ENCODE measurements around the gene CACNG4. TPM values are rescaled to one million over a fixed set of nuclear protein-coding genes. Genes with fewer than 3 reads are reported as not detected.
"Not testable (repeated sequence)": the region's sequence is repeated elsewhere in the genome, so short reads cannot be mapped to it uniquely, and the experiment has no call there.

CACNG4 gene
- total RNA-seq, 1 experiment from 2014 or later, result not detected

GRCh38 chr17:66972442-66972830, 7.9 kb downstream of the CACNG4 start:
- DNase-seq (ENCODE audit: low read depth); in situ Hi-C loops (cut with HindIII; ENCODE audit: low pct_unique_long_range_greater_than_20kb, low sequenced_read_pairs): not testable (repeated sequence)

GRCh38 chr17:66975188-66975587, 10.7 kb downstream of the CACNG4 start:
- in situ Hi-C loops (cut with HindIII; ENCODE audit: low pct_unique_long_range_greater_than_20kb, low sequenced_read_pairs), result no loop called here
- no peak for DNase-seq (ENCODE audit: low read depth)

- in situ Hi-C loops (cut with HindIII; ENCODE audit: low pct_unique_long_range_greater_than_20kb, low sequenced_read_pairs), result no loop called here
- DNase-seq (ENCODE audit: low read depth), result no peak
Observed at GRCh38 chr17:66975614-66976378, 11.3 kb downstream of the CACNG4 start.

- DNase-seq (ENCODE audit: low read depth), result no peak
- in situ Hi-C loops (cut with HindIII; ENCODE audit: low pct_unique_long_range_greater_than_20kb, low sequenced_read_pairs), result no loop called here
Observed at GRCh38 chr17:66976379-66976663, 11.8 kb downstream of the CACNG4 start.

- in situ Hi-C loops (cut with HindIII; ENCODE audit: low pct_unique_long_range_greater_than_20kb, low sequenced_read_pairs), result no loop called here
- peak; percentile 9 for DNase-seq (ENCODE audit: low read depth)
Observed at GRCh38 chr17:66976781-66977201, 12.3 kb downstream of the CACNG4 start.

- in situ Hi-C loops (cut with HindIII; ENCODE audit: low pct_unique_long_range_greater_than_20kb, low sequenced_read_pairs), result no loop called here
Observed at GRCh38 chr17:66978514-66979061, 14.1 kb downstream of the CACNG4 start.

GRCh38 chr17:66980896-66981295, 16.4 kb downstream of the CACNG4 start:
- in situ Hi-C loops (cut with HindIII; ENCODE audit: low pct_unique_long_range_greater_than_20kb, low sequenced_read_pairs), result no loop called here
- DNase-seq (ENCODE audit: low read depth), result no peak

More at GRCh38 chr17:66978514-66979061, 14.1 kb downstream of the CACNG4 start:
- no peak for DNase-seq (ENCODE audit: low read depth)

GRCh38 chr17:66981983-66982508, 17.5 kb downstream of the CACNG4 start:
- in situ Hi-C loops (cut with HindIII; ENCODE audit: low pct_unique_long_range_greater_than_20kb, low sequenced_read_pairs), result no loop called here
- no peak for DNase-seq (ENCODE audit: low read depth)

- no peak for DNase-seq (ENCODE audit: low read depth)
- in situ Hi-C loops (cut with HindIII; ENCODE audit: low pct_unique_long_range_greater_than_20kb, low sequenced_read_pairs), result no loop called here
Observed at GRCh38 chr17:66983414-66984021, 19.0 kb downstream of the CACNG4 start.

GRCh38 chr17:66984730-66985129, 20.2 kb downstream of the CACNG4 start:
- in situ Hi-C loops (cut with HindIII; ENCODE audit: low pct_unique_long_range_greater_than_20kb, low sequenced_read_pairs), result no loop called here
- no peak for DNase-seq (ENCODE audit: low read depth)

GRCh38 chr17:66985338-66986237, 21.1 kb downstream of the CACNG4 start:
- DNase-seq (ENCODE audit: low read depth), result no peak
- in situ Hi-C loops (cut with HindIII; ENCODE audit: low pct_unique_long_range_greater_than_20kb, low sequenced_read_pairs), result no loop called here

- in situ Hi-C loops (cut with HindIII; ENCODE audit: low pct_unique_long_range_greater_than_20kb, low sequenced_read_pairs), result no loop called here
- DNase-seq (ENCODE audit: low read depth), result no peak
Observed at GRCh38 chr17:66986659-66987058, 22.2 kb downstream of the CACNG4 start.

- no peak for DNase-seq (ENCODE audit: low read depth)
- in situ Hi-C loops (cut with HindIII; ENCODE audit: low pct_unique_long_range_greater_than_20kb, low sequenced_read_pairs), result no loop called here
Observed at GRCh38 chr17:66987059-66987616, 22.6 kb downstream of the CACNG4 start.

- no peak for DNase-seq (ENCODE audit: low read depth)
- in situ Hi-C loops (cut with HindIII; ENCODE audit: low pct_unique_long_range_greater_than_20kb, low sequenced_read_pairs), result no loop called here
Observed at GRCh38 chr17:66988069-66988798, 23.7 kb downstream of the CACNG4 start.

- DNase-seq (ENCODE audit: low read depth), result no peak
- in situ Hi-C loops (cut with HindIII; ENCODE audit: low pct_unique_long_range_greater_than_20kb, low sequenced_read_pairs), result no loop called here
Observed at GRCh38 chr17:66989076-66989475, 24.6 kb downstream of the CACNG4 start.

GRCh38 chr17:66989579-66989978, 25.1 kb downstream of the CACNG4 start:
- in situ Hi-C loops (cut with HindIII; ENCODE audit: low pct_unique_long_range_greater_than_20kb, low sequenced_read_pairs), result no loop called here

GRCh38 chr17:66990047-66990446, 25.5 kb downstream of the CACNG4 start:
- DNase-seq (ENCODE audit: low read depth), result no peak
- in situ Hi-C loops (cut with HindIII; ENCODE audit: low pct_unique_long_range_greater_than_20kb, low sequenced_read_pairs), result no loop called here

More at GRCh38 chr17:66989579-66989978, 25.1 kb downstream of the CACNG4 start:
- no peak for DNase-seq (ENCODE audit: low read depth)
